Stomach (tissue), 9 donors: Measurements from ENCODE around the gene ZNF652. TPM values are rescaled to one million over a fixed set of nuclear protein-coding genes. Genes with fewer than 3 reads are reported as not detected.

Source experiments
- DNase-seq, 2 donors: peaks; one replicate each; pipeline versions ENCODE4 v3.0.0 to v3.0.0-alpha.2; 2013 to 2019
- H3K27ac ChIP-seq, 5 donors: fragments of 200-600 bp in 4 of 5; sonication (generic) in 4 of 5; one replicate each; pipeline ENCODE4 v1.5.1; 2013 to 2019; ENCODE audit warnings: mild to moderate bottlenecking in 1 of 5, moderate library complexity in 1 of 5
- H3K27me3 ChIP-seq, 3 donors: fragments of 200-600 bp; sonication (generic); one replicate each; pipeline ENCODE4 v1.5.1; 2017 to 2019; ENCODE audit warnings: mixed run types in 1 of 3
- H3K36me3 ChIP-seq, 4 donors: fragments of 200-600 bp; sonication (generic); 1 replicate in 3 of 4; 2 replicates in 1 of 4; pipeline ENCODE4 v1.5.1; 2016 to 2019
- H3K4me1 ChIP-seq, 4 donors: fragments of 200-600 bp; sonication (generic); one replicate each; pipeline ENCODE4 v1.5.1; 2016 to 2019
- H3K4me3 ChIP-seq, 4 donors: fragments of 200-600 bp; sonication (generic) in 3 of 4; one replicate each; pipeline ENCODE4 v1.5.1; 2016 to 2019; ENCODE audit warnings: mild to moderate bottlenecking in 1 of 4
- H3K9me3 ChIP-seq, 4 donors: fragments of 200-600 bp; sonication (generic); one replicate each; pipeline ENCODE4 v1.5.1; 2016 to 2019
- EP300 ChIP-seq: sonication (generic); formaldehyde crosslinking; IDR thresholded peaks from one replicate; pipeline ENCODE4 v1.6.1; 2017; ENCODE audit warnings: antibody characterized with exemption
- POLR2A ChIP-seq, 4 donors: fragments of 450-650 bp; IDR thresholded peaks; one replicate each; pipeline ENCODE4 v1.6.1; 2016; ENCODE audit warnings: antibody characterized with exemption in 4 of 4, control low read depth in 2 of 4, mild to moderate bottlenecking in 1 of 4, moderate library complexity in 1 of 4
- POLR2AphosphoS5 ChIP-seq, 3 donors: sonication (generic); formaldehyde crosslinking; IDR thresholded peaks; one replicate each; pipeline ENCODE4 v1.6.1; 2016; ENCODE audit warnings: antibody characterized with exemption in 3 of 3
- WGBS, 5 donors: extraction: QIAGEN DNeasy Blood & Tissue Kit in 3 of 5; methylation state at CpG; one replicate each; pipeline versions ENCODE4 v1.1.5 to v1.1.7; 2013 to 2018; 5-methylcytosine and 5-hydroxymethylcytosine counted together
- intact Hi-C: fragments of 100-400 bp; cut with DNase I; formaldehyde crosslinking; loops from one replicate; pipeline ENCODE4 v1.15.1; 2023; ENCODE audit warnings: low total_unique reads
- polyA plus RNA-seq, 3 donors: library from polyadenylated mRNA; stranded (reverse); fragments of 200-250 nt; gene quantifications; one replicate each; pipeline ENCODE4 v1.2.3, GENCODE V29; 2013
- total RNA-seq, 5 donors: library from RNA; depleted of rRNA; stranded (reverse); fragments of >200 nt; gene quantifications; one replicate each; pipeline versions ENCODE4 v1.1.0 to v1.2.3, GENCODE V29; 2014 to 2016
- TF ChIP-seq, protein P1 (sequence below), 7 experiments: fragments of 450-650 bp in 4 of 7; fragments of 200-600 bp in 3 of 7; sonication (generic) in 3 of 7; IDR thresholded peaks; one replicate each; pipeline ENCODE4 v1.5.1; 2016 to 2019; ENCODE audit warnings: antibody characterized with exemption in 7 of 7, control low read depth in 2 of 7, mild to moderate bottlenecking in 1 of 7
- donor health status: healthy with polysubstance abuse.
- donor health status: Bipolar disorder and iron deficiency.
- donor health status: healthy.

Gene ZNF652
- total and polyA plus RNA-seq, 8 donors, result 16.4 to 89.3 (median 32.6) TPM

GRCh38 chr17:49388692-49389513, 26.9 kb upstream of the ZNF652 start:
- Histone ChIP-seq H3K36me3 (no peaks in the 10 kb centered on the region), H3K4me3 (no peak overlapping the region), H3K27me3 (no peaks in the 10 kb centered on the region), H3K9me3 (no peaks in the 10 kb centered on the region), H3K27ac (peak overlapping the region in 4 of 5 donors; percentile 11 to 87 (median 30)), H3K4me1 (peaks cover 27 to 51% (median 31%) of the 10 kb centered on the region in 4 donors)
- 89 to 94% (median 91%) methylated on average over 8 of the region's 8 CpGs for WGBS, 5 donors
- intact Hi-C loops, result no loop called here
- no peak for TF ChIP-seq EP300
- no peak for TF ChIP-seq POLR2AphosphoS5 (IDR thresholded peaks at IDR 0.05)
- TF ChIP-seq, protein P1, sequence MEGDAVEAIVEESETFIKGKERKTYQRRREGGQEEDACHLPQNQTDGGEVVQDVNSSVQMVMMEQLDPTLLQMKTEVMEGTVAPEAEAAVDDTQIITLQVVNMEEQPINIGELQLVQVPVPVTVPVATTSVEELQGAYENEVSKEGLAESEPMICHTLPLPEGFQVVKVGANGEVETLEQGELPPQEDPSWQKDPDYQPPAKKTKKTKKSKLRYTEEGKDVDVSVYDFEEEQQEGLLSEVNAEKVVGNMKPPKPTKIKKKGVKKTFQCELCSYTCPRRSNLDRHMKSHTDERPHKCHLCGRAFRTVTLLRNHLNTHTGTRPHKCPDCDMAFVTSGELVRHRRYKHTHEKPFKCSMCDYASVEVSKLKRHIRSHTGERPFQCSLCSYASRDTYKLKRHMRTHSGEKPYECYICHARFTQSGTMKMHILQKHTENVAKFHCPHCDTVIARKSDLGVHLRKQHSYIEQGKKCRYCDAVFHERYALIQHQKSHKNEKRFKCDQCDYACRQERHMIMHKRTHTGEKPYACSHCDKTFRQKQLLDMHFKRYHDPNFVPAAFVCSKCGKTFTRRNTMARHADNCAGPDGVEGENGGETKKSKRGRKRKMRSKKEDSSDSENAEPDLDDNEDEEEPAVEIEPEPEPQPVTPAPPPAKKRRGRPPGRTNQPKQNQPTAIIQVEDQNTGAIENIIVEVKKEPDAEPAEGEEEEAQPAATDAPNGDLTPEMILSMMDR (IDR thresholded peaks at IDR 0.05), result no peak
- no peak for TF ChIP-seq POLR2A (IDR thresholded peaks at IDR 0.05)
- no peak for DNase-seq

- Histone ChIP-seq H3K27ac (peak overlapping the region in 3 of 5 donors; percentile 11 to 87 (median 31)), H3K36me3 (no peaks in the 10 kb centered on the region), H3K27me3 (no peaks in the 10 kb centered on the region), H3K4me1 (peaks cover 23 to 47% (median 30%) of the 10 kb centered on the region in 4 donors), H3K9me3 (no peaks in the 10 kb centered on the region), H3K4me3 (no peak overlapping the region)
- intact Hi-C loops, result no loop called here
- no peak for DNase-seq
- 71 to 85% (median 80%) methylated on average over 6 of the region's 6 CpGs for WGBS, 5 donors
- no peak for TF ChIP-seq POLR2AphosphoS5 (IDR thresholded peaks at IDR 0.05)
- TF ChIP-seq POLR2A (IDR thresholded peaks at IDR 0.05), result no peak
These were observed 26.2 kb upstream of the ZNF652 start for GRCh38 chr17:49388290-49388640.

DNA sequence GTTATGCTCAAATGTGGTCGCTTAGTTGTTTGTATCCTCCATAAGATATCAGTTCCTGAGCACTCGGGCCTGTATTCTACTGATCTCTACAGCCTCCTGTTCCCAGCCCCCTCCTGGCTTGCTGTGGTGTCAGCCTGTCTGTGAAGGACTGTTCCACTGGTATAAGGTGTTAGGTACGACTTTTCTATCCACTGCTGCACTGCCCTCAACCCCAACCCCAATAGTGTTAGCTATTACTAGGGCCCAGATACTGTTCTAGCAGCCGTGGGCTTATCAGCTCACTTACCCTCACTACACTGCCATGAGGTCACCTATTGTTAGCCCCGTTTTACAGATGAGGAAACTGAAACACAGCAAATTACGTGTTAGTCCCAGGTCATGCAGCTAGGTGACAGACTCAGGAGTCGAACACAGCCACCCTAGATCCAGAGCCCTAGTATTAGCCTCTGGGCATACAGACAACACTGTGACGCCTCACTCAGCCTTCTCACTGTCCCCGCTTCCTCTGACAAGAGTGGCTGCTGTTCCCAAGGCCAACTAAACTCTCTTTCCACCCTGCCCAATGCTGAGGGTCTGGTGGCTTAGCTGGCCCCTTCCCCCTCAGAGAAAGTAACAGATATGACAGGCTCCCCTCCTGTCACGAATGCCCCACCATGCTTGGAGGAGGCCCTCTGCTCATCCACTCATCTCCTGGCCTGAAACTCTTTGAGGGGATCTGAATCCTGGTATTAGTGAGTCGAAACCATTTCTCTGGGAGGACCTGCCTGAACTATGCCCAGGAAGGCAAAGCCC, 25.6 kb upstream of the ZNF652 start:
- Histone ChIP-seq H3K27ac (peak overlapping the region in 3 of 5 donors; percentile 11 to 87 (median 31)), H3K36me3 (no peaks in the 10 kb centered on the region), H3K4me1 (peaks cover 23 to 47% (median 30%) of the 10 kb centered on the region in 4 donors), H3K9me3 (no peaks in the 10 kb centered on the region), H3K27me3 (no peaks in the 10 kb centered on the region), H3K4me3 (no peak overlapping the region)
- no peak for DNase-seq
- 71 to 82% (median 78%) methylated on average over 11 of the region's 11 CpGs for WGBS, 5 donors
- no peak for TF ChIP-seq EP300
- TF ChIP-seq, protein P1 (IDR thresholded peaks at IDR 0.05), result no peak
- TF ChIP-seq POLR2AphosphoS5 (IDR thresholded peaks at IDR 0.05), result no peak
- no peak for TF ChIP-seq POLR2A (IDR thresholded peaks at IDR 0.05)
- intact Hi-C loops, result no loop called here

DNA sequence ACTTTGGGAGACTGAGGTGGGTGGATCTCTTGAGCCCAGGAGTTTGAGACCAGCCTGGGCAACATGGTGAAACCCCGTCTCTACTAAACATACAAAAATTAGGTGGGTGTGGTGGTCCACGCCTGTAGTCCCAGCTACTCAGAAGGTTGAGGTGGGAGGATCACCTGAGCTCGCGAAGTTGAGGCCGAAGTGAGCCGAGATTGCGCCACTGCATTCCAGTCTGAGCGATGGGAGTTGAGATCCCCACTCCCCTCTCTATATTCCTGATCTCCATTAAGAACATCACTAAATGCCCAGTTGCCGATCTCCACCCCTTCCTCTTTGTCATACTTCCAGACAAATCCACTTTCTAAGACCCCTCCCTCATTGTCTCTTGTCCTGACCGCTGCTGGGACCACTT, 24.3 kb upstream of the ZNF652 start:
- Histone ChIP-seq H3K4me1 (peaks cover 17 to 48% (median 24%) of the 10 kb centered on the region in 4 donors), H3K27ac (no peak overlapping the region), H3K27me3 (no peaks in the 10 kb centered on the region), H3K4me3 (no peak overlapping the region), H3K36me3 (no peaks in the 10 kb centered on the region), H3K9me3 (no peaks in the 10 kb centered on the region)
- intact Hi-C loops, result no loop called here
- WGBS, 5 donors, result 89 to 96% (median 92%) methylated on average over 9 to 10 of the region's 10 CpGs
- no peak for DNase-seq
- TF ChIP-seq POLR2A (IDR thresholded peaks at IDR 0.05) (no peak), POLR2AphosphoS5 (IDR thresholded peaks at IDR 0.05) (no peak), EP300 (no peak)
- TF ChIP-seq, protein P1 (IDR thresholded peaks at IDR 0.05), result no peak
